Measurements from ENCODE around the gene PNPLA7.

GRCh38 chr9:137521405-137521985 lies 28.7 kb downstream of the PNPLA7 start:
- TF ChIP-seq CTCF (IDR thresholded peaks at IDR 0.05) (no peak), POLR2AphosphoS5 (IDR thresholded peaks at IDR 0.05) (no peak), POLR2A (IDR thresholded peaks at IDR 0.05) (no peak), EP300 (IDR thresholded peaks at IDR 0.05) (no peak)

Data from stomach (tissue), 4 donors.